Measurements from ENCODE around the gene DSTYK.

GRCh38 chr1:205240569-205240968 lies 29.1 kb upstream of the DSTYK start:
- TF ChIP-seq CTCF (IDR thresholded peaks at IDR 0.05; ENCODE audit: low read length) (no peak), EZH2phosphoT487 (IDR thresholded peaks at IDR 0.05; ENCODE audit: low read length) (no peak), EZH2 (optimal IDR thresholded peaks at IDR 0.05; ENCODE audit: low read depth, low read length) (no peak)

Measured in MM.1S (cell line).